HEK293 (cell line): ENCODE results near the gene DIS3L.

Experiments
- CTCF ChIA-PET: fragments of 350-600 bp; formaldehyde crosslinking; extraction: SDS; loops from one replicate; lab custom pipeline; 2021; ENCODE audit warnings: antibody characterized with exemption; lab: Yijun Ruan, JAX
- POLR2A ChIA-PET: fragments of 300-600 bp; formaldehyde crosslinking; extraction: SDS; loops from one replicate; lab custom pipeline; 2020; ENCODE audit warnings: antibody characterized with exemption, inconsistent platforms; lab: Yijun Ruan, JAX
- H3K27ac ChIP-seq: fragments of 200-500 bp; sonication (Bioruptor generic); 2 replicates; pipeline ENCODE4 v1.5.1; 2014; ENCODE audit warnings: low read depth, low read length, control low read depth, inconsistent platforms; ENCODE audit errors: extremely low read depth
- H3K36me3 ChIP-seq, 2 experiments: fragments of 200-500 bp in 1 of 2; sonication (Bioruptor generic) in 1 of 2; 1 replicate in 1 of 2; 2 replicates in 1 of 2; pipeline ENCODE4 v1.5.1; 2014 to 2017; ENCODE audit warnings: inconsistent platforms in 2 of 2, low read length in 2 of 2; ENCODE audit not compliant: control insufficient read depth in 2 of 2, insufficient read depth in 1 of 2
- H3K4me1 ChIP-seq: fragments of 200-500 bp; sonication (Bioruptor generic); 2 replicates; pipeline ENCODE4 v1.5.1; 2014; ENCODE audit warnings: mild to moderate bottlenecking, low read length, inconsistent platforms; ENCODE audit not compliant: control insufficient read depth, insufficient read depth
- H3K4me3 ChIP-seq: 2 replicates; pipeline ENCODE4 v1.5.1; 2011; ENCODE audit warnings: low read depth, mild to moderate bottlenecking, control low read depth, low read length, moderate library complexity
- H3K9me3 ChIP-seq: fragments of 200-500 bp; sonication (Bioruptor generic); 2 replicates; pipeline ENCODE4 v1.5.1; 2014; ENCODE audit warnings: low read depth, low read length, inconsistent platforms; ENCODE audit not compliant: control insufficient read depth, insufficient read depth
- OSR2 ChIP-seq: fragments of 450-650 bp; formaldehyde crosslinking; IDR thresholded peaks from 2 replicates; pipeline ENCODE4 v1.5.1; 2016; ENCODE audit warnings: missing biosample characterization, missing genetic modification characterization
- SCRT1 ChIP-seq: fragments of 450-650 bp; formaldehyde crosslinking; IDR thresholded peaks from 2 replicates; pipeline ENCODE4 v1.5.1; 2016; ENCODE audit warnings: missing biosample characterization, missing genetic modification characterization, borderline replicate concordance
- SP2 ChIP-seq: fragments of 450-650 bp; formaldehyde crosslinking; IDR thresholded peaks from 2 replicates; pipeline ENCODE4 v1.5.1; 2016; ENCODE audit warnings: missing biosample characterization, missing genetic modification characterization
- TCF7L2 ChIP-seq: IDR thresholded peaks from 2 replicates; pipeline ENCODE4 v1.6.1; 2011; ENCODE audit warnings: low read depth, mild to moderate bottlenecking, inconsistent platforms, low read length, moderate library complexity, borderline replicate concordance
- ZBTB17 ChIP-seq: fragments of 450-650 bp; formaldehyde crosslinking; IDR thresholded peaks from 2 replicates; pipeline ENCODE4 v1.5.1; 2016; ENCODE audit warnings: missing biosample characterization, missing genetic modification characterization
- ZBTB21 ChIP-seq: fragments of 450-650 bp; formaldehyde crosslinking; IDR thresholded peaks from 2 replicates; pipeline ENCODE4 v1.5.1; 2017; ENCODE audit warnings: missing biosample characterization, missing genetic modification characterization
- ZBTB8A ChIP-seq: fragments of 450-650 bp; formaldehyde crosslinking; IDR thresholded peaks from 2 replicates; pipeline ENCODE4 v1.5.1; 2016; ENCODE audit warnings: missing biosample characterization, missing genetic modification characterization
- ZFP41 ChIP-seq: fragments of 450-650 bp; formaldehyde crosslinking; IDR thresholded peaks from 2 replicates; pipeline ENCODE4 v1.5.1; 2016; ENCODE audit warnings: missing biosample characterization, missing genetic modification characterization, borderline replicate concordance
- ZNF157 ChIP-seq: fragments of 450-650 bp; formaldehyde crosslinking; IDR thresholded peaks from 2 replicates; pipeline ENCODE4 v1.5.1; 2016; ENCODE audit warnings: missing biosample characterization, missing genetic modification characterization
- ZNF214 ChIP-seq: fragments of 450-650 bp; formaldehyde crosslinking; IDR thresholded peaks from 2 replicates; pipeline ENCODE4 v1.5.1; 2017; ENCODE audit warnings: missing biosample characterization, mild to moderate bottlenecking, missing genetic modification characterization, borderline replicate concordance
- ZNF239 ChIP-seq: fragments of 450-650 bp; formaldehyde crosslinking; IDR thresholded peaks from 2 replicates; pipeline ENCODE4 v1.5.1; 2016; ENCODE audit warnings: missing biosample characterization, missing genetic modification characterization
- ZNF324 ChIP-seq: fragments of 450-650 bp; formaldehyde crosslinking; IDR thresholded peaks from 2 replicates; pipeline ENCODE4 v1.5.1; 2016; ENCODE audit warnings: missing biosample characterization, missing genetic modification characterization
- ZNF433 ChIP-seq: fragments of 450-650 bp; formaldehyde crosslinking; IDR thresholded peaks from 2 replicates; pipeline ENCODE4 v1.5.1; 2016; ENCODE audit warnings: missing biosample characterization, missing genetic modification characterization, low read depth
- ZNF621 ChIP-seq: fragments of 450-650 bp; formaldehyde crosslinking; IDR thresholded peaks from 2 replicates; pipeline ENCODE4 v1.5.1; 2017; ENCODE audit warnings: missing biosample characterization, missing genetic modification characterization
- ZNF777 ChIP-seq: fragments of 450-650 bp; formaldehyde crosslinking; IDR thresholded peaks from 2 replicates; pipeline ENCODE4 v1.5.1; 2017; ENCODE audit warnings: missing biosample characterization, missing genetic modification characterization, borderline replicate concordance
- ZNF843 ChIP-seq: fragments of 450-650 bp; formaldehyde crosslinking; IDR thresholded peaks from 2 replicates; pipeline ENCODE4 v1.5.1; 2016; ENCODE audit warnings: missing biosample characterization, missing genetic modification characterization
- TF ChIP-seq, protein P1 (sequence below): fragments of 450-650 bp; formaldehyde crosslinking; IDR thresholded peaks from 2 replicates; pipeline ENCODE4 v1.5.1; 2017; ENCODE audit warnings: missing biosample characterization, missing genetic modification characterization
- TF ChIP-seq, protein P2 (sequence below): fragments of 450-650 bp; formaldehyde crosslinking; IDR thresholded peaks from 2 replicates; pipeline ENCODE4 v1.5.1; 2016; ENCODE audit warnings: missing biosample characterization, missing genetic modification characterization
- TF ChIP-seq, protein P3 (sequence below): fragments of 450-650 bp; formaldehyde crosslinking; IDR thresholded peaks from 2 replicates; pipeline ENCODE4 v1.5.1; 2017; ENCODE audit warnings: missing biosample characterization, missing genetic modification characterization
- TF ChIP-seq, protein P4 (sequence below): fragments of 450-650 bp; formaldehyde crosslinking; IDR thresholded peaks from 2 replicates; pipeline ENCODE4 v1.5.1; 2017; ENCODE audit warnings: missing biosample characterization, missing genetic modification characterization
- TF ChIP-seq, protein P5 (sequence below): fragments of 450-650 bp; formaldehyde crosslinking; IDR thresholded peaks from 2 replicates; pipeline ENCODE4 v1.5.1; 2016; ENCODE audit warnings: missing biosample characterization, missing genetic modification characterization

Gene DIS3L

DNA sequence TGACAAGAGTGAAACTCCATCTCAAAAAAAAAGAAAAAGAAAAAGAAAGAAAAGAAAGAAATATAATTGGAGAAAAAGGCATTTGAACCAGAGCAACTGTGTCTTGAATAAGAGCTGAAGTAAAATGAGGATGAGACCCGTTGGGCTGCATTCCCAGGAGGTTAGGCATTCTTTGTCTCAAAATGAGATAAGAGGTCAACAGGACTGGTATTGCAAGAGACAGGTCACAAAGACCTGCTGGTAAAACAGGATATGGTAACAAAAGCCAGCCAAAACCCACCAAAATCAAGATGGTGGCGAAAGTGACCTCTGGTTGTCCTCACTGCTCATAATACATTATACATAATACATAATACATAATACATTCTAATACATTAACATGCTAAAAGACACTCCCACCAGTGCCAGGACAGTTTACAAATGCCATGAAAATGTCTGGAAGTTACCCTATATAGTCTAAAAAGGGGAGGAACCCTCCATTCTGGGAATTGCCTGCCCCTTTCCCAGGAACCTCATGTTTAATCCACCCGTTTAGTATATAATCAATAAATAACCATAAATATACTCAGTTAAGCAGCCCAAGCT is 71.7 kb downstream of the DIS3L start:
- CTCF ChIA-PET = interaction anchor here (0.8 kb wide), 1 partner anchor 21 kb away, joined by 3 read pairs; no protein-coding TSS in a partner anchor

DNA sequence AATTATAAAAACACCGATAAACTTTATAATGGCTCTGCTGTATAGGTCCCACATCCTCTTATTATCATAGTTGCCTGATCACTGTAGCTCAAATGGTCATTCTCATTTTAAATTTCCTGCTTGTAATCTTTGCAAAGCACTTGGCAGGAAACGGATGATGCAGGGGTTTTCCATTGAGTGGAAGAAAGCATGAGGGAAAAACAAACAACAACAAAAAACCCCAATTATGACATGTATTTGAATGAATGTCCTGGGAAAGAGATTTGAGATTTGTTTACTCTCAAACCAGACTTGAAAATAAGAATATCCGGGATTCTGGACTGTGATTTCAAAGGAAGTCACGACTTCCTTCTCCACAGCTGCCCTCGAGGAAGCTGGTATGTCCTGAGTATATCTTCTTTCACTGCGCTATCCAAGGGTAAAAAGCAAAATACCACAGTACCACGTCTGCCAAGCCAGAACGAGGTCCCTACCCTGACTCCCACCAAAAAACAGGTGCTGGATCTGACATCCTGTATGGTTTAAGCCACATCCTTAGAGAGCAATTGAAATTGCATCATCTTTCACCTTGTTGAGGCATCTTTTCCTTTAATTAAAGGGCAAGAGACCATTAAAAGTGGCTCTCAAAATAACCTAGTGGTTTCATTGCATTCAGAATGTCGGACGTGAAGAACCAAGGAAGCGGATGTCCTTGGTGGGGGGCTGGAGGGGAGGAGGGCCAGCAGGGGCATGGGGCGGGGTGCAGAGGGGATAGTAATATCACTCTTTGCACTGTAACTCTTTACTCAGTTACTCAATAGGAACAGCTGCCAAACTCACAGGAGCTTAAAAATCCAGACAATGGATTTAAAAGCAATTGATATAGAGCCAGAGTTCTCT is 76.6 kb downstream of the DIS3L start:
- H3K4me1 ChIP-seq = peaks cover 10% of the 10 kb centered on the region; the same call in 1 of the 2 replicates
- H3K27ac ChIP-seq = peak overlapping the region; percentile 32; the same call in 1 of the 2 replicates
- H3K36me3 ChIP-seq = no peaks in the 10 kb centered on the region
- ChIA-PET CTCF (interaction anchor here (1.0 to 1.9 kb wide), 2 partner anchors 18 to 128 kb away, joined by 3 to 8 read pairs; partner anchors contain the start of gene SNAPC5), POLR2A (interaction anchor here (0.6 to 1.3 kb wide), 3 partner anchors 16 to 493 kb away, joined by 3 to 5 read pairs (median 4); partner anchors contain the start of gene MAP2K1)
- no peaks in the 10 kb centered on the region for H3K9me3 ChIP-seq
- H3K4me3 ChIP-seq = no peak overlapping the region
- TF ChIP-seq, protein P1, sequence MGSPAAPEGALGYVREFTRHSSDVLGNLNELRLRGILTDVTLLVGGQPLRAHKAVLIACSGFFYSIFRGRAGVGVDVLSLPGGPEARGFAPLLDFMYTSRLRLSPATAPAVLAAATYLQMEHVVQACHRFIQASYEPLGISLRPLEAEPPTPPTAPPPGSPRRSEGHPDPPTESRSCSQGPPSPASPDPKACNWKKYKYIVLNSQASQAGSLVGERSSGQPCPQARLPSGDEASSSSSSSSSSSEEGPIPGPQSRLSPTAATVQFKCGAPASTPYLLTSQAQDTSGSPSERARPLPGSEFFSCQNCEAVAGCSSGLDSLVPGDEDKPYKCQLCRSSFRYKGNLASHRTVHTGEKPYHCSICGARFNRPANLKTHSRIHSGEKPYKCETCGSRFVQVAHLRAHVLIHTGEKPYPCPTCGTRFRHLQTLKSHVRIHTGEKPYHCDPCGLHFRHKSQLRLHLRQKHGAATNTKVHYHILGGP (tag by site-specific recombination) = peak; percentile 97
- TF ChIP-seq SP2 = no peak
- TF ChIP-seq, protein P2, sequence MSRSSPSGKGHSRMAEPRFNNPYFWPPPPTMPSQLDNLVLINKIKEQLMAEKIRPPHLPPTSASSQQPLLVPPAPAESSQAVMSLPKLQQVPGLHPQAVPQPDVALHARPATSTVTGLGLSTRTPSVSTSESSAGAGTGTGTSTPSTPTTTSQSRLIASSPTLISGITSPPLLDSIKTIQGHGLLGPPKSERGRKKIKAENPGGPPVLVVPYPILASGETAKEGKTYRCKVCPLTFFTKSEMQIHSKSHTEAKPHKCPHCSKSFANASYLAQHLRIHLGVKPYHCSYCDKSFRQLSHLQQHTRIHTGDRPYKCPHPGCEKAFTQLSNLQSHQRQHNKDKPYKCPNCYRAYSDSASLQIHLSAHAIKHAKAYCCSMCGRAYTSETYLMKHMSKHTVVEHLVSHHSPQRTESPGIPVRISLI (tag by site-specific recombination) = no peak
- no peak for TF ChIP-seq ZNF157 (tag by site-specific recombination)
- 0 out of 2 replicates have a peak, but pooled peaks have one; percentile 26 for TF ChIP-seq ZNF324
- TF ChIP-seq ZNF843 (tag by site-specific recombination) = no peak
- TF ChIP-seq ZFP41 (tag by site-specific recombination) = no peak
- no peak for TF ChIP-seq ZBTB8A (tag by site-specific recombination)
- TF ChIP-seq, protein P3, sequence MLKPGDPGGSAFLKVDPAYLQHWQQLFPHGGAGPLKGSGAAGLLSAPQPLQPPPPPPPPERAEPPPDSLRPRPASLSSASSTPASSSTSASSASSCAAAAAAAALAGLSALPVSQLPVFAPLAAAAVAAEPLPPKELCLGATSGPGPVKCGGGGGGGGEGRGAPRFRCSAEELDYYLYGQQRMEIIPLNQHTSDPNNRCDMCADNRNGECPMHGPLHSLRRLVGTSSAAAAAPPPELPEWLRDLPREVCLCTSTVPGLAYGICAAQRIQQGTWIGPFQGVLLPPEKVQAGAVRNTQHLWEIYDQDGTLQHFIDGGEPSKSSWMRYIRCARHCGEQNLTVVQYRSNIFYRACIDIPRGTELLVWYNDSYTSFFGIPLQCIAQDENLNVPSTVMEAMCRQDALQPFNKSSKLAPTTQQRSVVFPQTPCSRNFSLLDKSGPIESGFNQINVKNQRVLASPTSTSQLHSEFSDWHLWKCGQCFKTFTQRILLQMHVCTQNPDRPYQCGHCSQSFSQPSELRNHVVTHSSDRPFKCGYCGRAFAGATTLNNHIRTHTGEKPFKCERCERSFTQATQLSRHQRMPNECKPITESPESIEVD (tag by site-specific recombination) = no peak
- no peak for TF ChIP-seq ZBTB21 (tag by site-specific recombination)

More for the DNA sequence above, 71.7 kb downstream of the DIS3L start:
- POLR2A ChIA-PET = interaction anchor here (0.6 to 1.7 kb wide), 2 partner anchors 17 to 21 kb away, joined by 4 read pairs; partner anchors contain the start of gene MAP2K1
- Histone ChIP-seq H3K27ac (no peak overlapping the region), H3K9me3 (no peaks in the 10 kb centered on the region), H3K36me3 (no peaks in the 10 kb centered on the region), H3K4me3 (no peak overlapping the region), H3K4me1 (peaks cover 8% of the 10 kb centered on the region; the same call in 1 of the 2 replicates)
- TF ChIP-seq TCF7L2 (no peak), ZNF239 (tag by site-specific recombination) (no peak), ZBTB17 (tag by site-specific recombination) (no peak), ZNF621 (tag by site-specific recombination) (no peak), ZNF433 (tag by site-specific recombination) (no peak), ZNF777 (tag by site-specific recombination) (no peak), ZNF214 (no peak), OSR2 (no peak), SCRT1 (tag by site-specific recombination) (no peak)
- TF ChIP-seq, protein P4, sequence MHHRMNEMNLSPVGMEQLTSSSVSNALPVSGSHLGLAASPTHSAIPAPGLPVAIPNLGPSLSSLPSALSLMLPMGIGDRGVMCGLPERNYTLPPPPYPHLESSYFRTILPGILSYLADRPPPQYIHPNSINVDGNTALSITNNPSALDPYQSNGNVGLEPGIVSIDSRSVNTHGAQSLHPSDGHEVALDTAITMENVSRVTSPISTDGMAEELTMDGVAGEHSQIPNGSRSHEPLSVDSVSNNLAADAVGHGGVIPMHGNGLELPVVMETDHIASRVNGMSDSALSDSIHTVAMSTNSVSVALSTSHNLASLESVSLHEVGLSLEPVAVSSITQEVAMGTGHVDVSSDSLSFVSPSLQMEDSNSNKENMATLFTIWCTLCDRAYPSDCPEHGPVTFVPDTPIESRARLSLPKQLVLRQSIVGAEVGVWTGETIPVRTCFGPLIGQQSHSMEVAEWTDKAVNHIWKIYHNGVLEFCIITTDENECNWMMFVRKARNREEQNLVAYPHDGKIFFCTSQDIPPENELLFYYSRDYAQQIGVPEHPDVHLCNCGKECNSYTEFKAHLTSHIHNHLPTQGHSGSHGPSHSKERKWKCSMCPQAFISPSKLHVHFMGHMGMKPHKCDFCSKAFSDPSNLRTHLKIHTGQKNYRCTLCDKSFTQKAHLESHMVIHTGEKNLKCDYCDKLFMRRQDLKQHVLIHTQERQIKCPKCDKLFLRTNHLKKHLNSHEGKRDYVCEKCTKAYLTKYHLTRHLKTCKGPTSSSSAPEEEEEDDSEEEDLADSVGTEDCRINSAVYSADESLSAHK (tag by site-specific recombination) = no peak
- TF ChIP-seq, protein P1 (tag by site-specific recombination) = no peak
- TF ChIP-seq, protein P5, sequence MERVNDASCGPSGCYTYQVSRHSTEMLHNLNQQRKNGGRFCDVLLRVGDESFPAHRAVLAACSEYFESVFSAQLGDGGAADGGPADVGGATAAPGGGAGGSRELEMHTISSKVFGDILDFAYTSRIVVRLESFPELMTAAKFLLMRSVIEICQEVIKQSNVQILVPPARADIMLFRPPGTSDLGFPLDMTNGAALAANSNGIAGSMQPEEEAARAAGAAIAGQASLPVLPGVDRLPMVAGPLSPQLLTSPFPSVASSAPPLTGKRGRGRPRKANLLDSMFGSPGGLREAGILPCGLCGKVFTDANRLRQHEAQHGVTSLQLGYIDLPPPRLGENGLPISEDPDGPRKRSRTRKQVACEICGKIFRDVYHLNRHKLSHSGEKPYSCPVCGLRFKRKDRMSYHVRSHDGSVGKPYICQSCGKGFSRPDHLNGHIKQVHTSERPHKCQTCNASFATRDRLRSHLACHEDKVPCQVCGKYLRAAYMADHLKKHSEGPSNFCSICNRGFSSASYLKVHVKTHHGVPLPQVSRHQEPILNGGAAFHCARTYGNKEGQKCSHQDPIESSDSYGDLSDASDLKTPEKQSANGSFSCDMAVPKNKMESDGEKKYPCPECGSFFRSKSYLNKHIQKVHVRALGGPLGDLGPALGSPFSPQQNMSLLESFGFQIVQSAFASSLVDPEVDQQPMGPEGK (tag by site-specific recombination) = no peak
